Stimulated activated CD8-positive, alpha-beta memory T cell treated with anti-CD3 and anti-CD28 coated beads, Interleukin-15, amount 100 ng/mL, for 24 hours (primary cell): Measurements from ENCODE around the gene C1orf105.
"Not testable (repeated sequence)": the region's sequence is repeated elsewhere in the genome, so short reads cannot be mapped to it uniquely, and the experiment has no call there.

ENCODE experiments used
- DNase-seq: peaks from one replicate; pipeline ENCODE4 v3.0.0-alpha.2; 2020; ENCODE audit warnings: low read depth

The C1orf105 gene

GRCh38 chr1:172427191-172427590 lies 6.7 kb downstream of the C1orf105 start:
- no peak for DNase-seq

GRCh38 chr1:172429331-172430127 lies 9.0 kb downstream of the C1orf105 start:
- no peak for DNase-seq

- DNase-seq: no peak
These were observed 9.6 kb downstream of the C1orf105 start for GRCh38 chr1:172430128-172430454.

- no peak for DNase-seq
These were observed 10.7 kb downstream of the C1orf105 start for GRCh38 chr1:172431204-172431603.

- DNase-seq: no peak
These were observed 11.3 kb downstream of the C1orf105 start for GRCh38 chr1:172431721-172432192.

- not testable (repeated sequence) for DNase-seq
These were observed 16.7 kb downstream of the C1orf105 start for GRCh38 chr1:172437183-172437582.

- DNase-seq: no peak
These were observed 21.9 kb downstream of the C1orf105 start for GRCh38 chr1:172442404-172442803.

- DNase-seq: no peak
These were observed 22.5 kb downstream of the C1orf105 start for GRCh38 chr1:172442843-172443565.

GRCh38 chr1:172443666-172444453 lies 23.4 kb downstream of the C1orf105 start, which contains the start of gene PIGC:
Gene PIGC, minus strand, starts transcription at chr1:172444069. Its CDS starts 1,447 bp downstream, at chr1:172442622.
- DNase-seq: peak; percentile 79

- DNase-seq: no peak
These were observed 26.1 kb downstream of the C1orf105 start for GRCh38 chr1:172446547-172446946.

- DNase-seq: no peak
These were observed 27.2 kb downstream of the C1orf105 start for GRCh38 chr1:172447641-172448040.

- no peak for DNase-seq
These were observed 28.6 kb downstream of the C1orf105 start for GRCh38 chr1:172448995-172449584.

GRCh38 chr1:172449585-172450523 lies 29.4 kb downstream of the C1orf105 start:
- DNase-seq: no peak

GRCh38 chr1:172450524-172450885 lies 30.0 kb downstream of the C1orf105 start:
- no peak for DNase-seq

- DNase-seq: no peak
These were observed 30.5 kb downstream of the C1orf105 start for GRCh38 chr1:172451002-172451443.

GRCh38 chr1:172452536-172453152 lies 32.2 kb downstream of the C1orf105 start:
- no peak for DNase-seq

- DNase-seq: no peak
These were observed 32.7 kb downstream of the C1orf105 start for GRCh38 chr1:172453153-172453545.

GRCh38 chr1:172453607-172454006 lies 33.1 kb downstream of the C1orf105 start:
- DNase-seq: no peak

GRCh38 chr1:172455451-172455850 lies 35.0 kb downstream of the C1orf105 start:
- no peak for DNase-seq

- no peak for DNase-seq
These were observed 35.9 kb downstream of the C1orf105 start for GRCh38 chr1:172456344-172456769.
